ENCODE data around the gene STAP2. TPM values are rescaled to one million over a fixed set of nuclear protein-coding genes. Genes with fewer than 3 reads are reported as not detected.

STAP2 gene
- total and polyA plus RNA-seq, 9 of the 15 experiments (the other 6 are each of a cell fraction or from before 2014, with no cell fraction given) = 1.2 to 9.8 (median 4.5) TPM

DNA sequence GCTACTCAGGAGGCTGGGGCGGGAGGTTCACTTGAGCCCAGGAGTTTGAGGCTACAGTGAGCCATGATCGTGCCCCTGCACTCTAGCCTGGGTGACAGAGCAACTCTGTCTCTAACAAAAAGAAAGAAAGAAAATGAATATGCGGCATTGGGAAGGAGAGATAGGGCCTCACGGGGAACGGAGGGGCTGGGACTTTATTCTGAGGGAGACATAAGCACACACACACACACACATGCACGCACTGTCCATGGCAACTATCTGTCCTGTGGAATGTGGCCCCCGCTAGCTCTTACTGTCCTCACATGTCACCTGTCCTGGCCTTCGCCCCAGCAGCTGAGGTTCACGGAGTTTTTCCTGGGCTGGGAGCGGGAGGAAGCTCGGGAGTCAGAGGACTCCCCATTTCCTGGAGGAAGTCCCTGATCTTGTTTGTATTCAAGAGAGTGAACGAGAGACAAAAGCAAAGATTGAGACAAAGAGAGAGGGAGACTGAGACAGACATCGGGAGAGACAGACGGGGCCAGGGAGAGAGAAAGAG lies 654 bp downstream of the STAP2 start (continued):
- no peak for TF ChIP-seq TCF7 (IDR thresholded peaks at IDR 0.05; ENCODE audit: borderline replicate concordance)
- TF ChIP-seq, protein P1, sequence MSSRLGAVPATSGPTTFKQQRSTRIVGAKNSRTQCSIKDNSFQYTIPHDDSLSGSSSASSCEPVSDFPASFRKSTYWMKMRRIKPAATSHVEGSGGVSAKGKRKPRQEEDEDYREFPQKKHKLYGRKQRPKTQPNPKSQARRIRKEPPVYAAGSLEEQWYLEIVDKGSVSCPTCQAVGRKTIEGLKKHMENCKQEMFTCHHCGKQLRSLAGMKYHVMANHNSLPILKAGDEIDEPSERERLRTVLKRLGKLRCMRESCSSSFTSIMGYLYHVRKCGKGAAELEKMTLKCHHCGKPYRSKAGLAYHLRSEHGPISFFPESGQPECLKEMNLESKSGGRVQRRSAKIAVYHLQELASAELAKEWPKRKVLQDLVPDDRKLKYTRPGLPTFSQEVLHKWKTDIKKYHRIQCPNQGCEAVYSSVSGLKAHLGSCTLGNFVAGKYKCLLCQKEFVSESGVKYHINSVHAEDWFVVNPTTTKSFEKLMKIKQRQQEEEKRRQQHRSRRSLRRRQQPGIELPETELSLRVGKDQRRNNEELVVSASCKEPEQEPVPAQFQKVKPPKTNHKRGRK (tag; IDR thresholded peaks at IDR 0.05) = no peak
- TF ChIP-seq, protein P2, sequence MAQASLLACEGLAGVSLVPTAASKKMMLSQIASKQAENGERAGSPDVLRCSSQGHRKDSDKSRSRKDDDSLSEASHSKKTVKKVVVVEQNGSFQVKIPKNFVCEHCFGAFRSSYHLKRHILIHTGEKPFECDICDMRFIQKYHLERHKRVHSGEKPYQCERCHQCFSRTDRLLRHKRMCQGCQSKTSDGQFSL (CRISPR knock-in tag; IDR thresholded peaks at IDR 0.05) = no peak
- TF ChIP-seq, protein P2 (tag; IDR thresholded peaks at IDR 0.05) = no peak
- no peak for TF ChIP-seq POLR3A (IDR thresholded peaks at IDR 0.05; ENCODE audit: borderline replicate concordance, extremely low read depth, insufficient read depth, insufficient read length)
- TF ChIP-seq ARID1B (IDR thresholded peaks at IDR 0.05) = no peak; the same call in 1 of the 2 replicates
- TF ChIP-seq ZNF75A (CRISPR knock-in tag; IDR thresholded peaks at IDR 0.05) = no peak
- TF ChIP-seq BRF1 (IDR thresholded peaks at IDR 0.05; ENCODE audit: borderline replicate concordance, extremely low read depth, insufficient read length) = no peak
- TF ChIP-seq, protein P3, sequence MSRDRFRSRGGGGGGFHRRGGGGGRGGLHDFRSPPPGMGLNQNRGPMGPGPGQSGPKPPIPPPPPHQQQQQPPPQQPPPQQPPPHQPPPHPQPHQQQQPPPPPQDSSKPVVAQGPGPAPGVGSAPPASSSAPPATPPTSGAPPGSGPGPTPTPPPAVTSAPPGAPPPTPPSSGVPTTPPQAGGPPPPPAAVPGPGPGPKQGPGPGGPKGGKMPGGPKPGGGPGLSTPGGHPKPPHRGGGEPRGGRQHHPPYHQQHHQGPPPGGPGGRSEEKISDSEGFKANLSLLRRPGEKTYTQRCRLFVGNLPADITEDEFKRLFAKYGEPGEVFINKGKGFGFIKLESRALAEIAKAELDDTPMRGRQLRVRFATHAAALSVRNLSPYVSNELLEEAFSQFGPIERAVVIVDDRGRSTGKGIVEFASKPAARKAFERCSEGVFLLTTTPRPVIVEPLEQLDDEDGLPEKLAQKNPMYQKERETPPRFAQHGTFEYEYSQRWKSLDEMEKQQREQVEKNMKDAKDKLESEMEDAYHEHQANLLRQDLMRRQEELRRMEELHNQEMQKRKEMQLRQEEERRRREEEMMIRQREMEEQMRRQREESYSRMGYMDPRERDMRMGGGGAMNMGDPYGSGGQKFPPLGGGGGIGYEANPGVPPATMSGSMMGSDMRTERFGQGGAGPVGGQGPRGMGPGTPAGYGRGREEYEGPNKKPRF (IDR thresholded peaks at IDR 0.05; ENCODE audit: low read depth, low read length) = no peak
- TF ChIP-seq LARP7 (IDR thresholded peaks at IDR 0.05) = no peak
- TF ChIP-seq, protein P4, sequence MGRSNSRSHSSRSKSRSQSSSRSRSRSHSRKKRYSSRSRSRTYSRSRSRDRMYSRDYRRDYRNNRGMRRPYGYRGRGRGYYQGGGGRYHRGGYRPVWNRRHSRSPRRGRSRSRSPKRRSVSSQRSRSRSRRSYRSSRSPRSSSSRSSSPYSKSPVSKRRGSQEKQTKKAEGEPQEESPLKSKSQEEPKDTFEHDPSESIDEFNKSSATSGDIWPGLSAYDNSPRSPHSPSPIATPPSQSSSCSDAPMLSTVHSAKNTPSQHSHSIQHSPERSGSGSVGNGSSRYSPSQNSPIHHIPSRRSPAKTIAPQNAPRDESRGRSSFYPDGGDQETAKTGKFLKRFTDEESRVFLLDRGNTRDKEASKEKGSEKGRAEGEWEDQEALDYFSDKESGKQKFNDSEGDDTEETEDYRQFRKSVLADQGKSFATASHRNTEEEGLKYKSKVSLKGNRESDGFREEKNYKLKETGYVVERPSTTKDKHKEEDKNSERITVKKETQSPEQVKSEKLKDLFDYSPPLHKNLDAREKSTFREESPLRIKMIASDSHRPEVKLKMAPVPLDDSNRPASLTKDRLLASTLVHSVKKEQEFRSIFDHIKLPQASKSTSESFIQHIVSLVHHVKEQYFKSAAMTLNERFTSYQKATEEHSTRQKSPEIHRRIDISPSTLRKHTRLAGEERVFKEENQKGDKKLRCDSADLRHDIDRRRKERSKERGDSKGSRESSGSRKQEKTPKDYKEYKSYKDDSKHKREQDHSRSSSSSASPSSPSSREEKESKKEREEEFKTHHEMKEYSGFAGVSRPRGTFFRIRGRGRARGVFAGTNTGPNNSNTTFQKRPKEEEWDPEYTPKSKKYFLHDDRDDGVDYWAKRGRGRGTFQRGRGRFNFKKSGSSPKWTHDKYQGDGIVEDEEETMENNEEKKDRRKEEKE (IDR thresholded peaks at IDR 0.05; ENCODE audit: borderline replicate concordance in 1 of 2, control insufficient read depth in 1 of 2, low read depth in 2 of 2, low read length in 1 of 2) = no peak
- TF ChIP-seq, protein P5, sequence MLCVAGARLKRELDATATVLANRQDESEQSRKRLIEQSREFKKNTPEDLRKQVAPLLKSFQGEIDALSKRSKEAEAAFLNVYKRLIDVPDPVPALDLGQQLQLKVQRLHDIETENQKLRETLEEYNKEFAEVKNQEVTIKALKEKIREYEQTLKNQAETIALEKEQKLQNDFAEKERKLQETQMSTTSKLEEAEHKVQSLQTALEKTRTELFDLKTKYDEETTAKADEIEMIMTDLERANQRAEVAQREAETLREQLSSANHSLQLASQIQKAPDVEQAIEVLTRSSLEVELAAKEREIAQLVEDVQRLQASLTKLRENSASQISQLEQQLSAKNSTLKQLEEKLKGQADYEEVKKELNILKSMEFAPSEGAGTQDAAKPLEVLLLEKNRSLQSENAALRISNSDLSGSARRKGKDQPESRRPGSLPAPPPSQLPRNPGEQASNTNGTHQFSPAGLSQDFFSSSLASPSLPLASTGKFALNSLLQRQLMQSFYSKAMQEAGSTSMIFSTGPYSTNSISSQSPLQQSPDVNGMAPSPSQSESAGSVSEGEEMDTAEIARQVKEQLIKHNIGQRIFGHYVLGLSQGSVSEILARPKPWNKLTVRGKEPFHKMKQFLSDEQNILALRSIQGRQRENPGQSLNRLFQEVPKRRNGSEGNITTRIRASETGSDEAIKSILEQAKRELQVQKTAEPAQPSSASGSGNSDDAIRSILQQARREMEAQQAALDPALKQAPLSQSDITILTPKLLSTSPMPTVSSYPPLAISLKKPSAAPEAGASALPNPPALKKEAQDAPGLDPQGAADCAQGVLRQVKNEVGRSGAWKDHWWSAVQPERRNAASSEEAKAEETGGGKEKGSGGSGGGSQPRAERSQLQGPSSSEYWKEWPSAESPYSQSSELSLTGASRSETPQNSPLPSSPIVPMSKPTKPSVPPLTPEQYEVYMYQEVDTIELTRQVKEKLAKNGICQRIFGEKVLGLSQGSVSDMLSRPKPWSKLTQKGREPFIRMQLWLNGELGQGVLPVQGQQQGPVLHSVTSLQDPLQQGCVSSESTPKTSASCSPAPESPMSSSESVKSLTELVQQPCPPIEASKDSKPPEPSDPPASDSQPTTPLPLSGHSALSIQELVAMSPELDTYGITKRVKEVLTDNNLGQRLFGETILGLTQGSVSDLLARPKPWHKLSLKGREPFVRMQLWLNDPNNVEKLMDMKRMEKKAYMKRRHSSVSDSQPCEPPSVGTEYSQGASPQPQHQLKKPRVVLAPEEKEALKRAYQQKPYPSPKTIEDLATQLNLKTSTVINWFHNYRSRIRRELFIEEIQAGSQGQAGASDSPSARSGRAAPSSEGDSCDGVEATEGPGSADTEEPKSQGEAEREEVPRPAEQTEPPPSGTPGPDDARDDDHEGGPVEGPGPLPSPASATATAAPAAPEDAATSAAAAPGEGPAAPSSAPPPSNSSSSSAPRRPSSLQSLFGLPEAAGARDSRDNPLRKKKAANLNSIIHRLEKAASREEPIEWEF (CRISPR knock-in tag; IDR thresholded peaks at IDR 0.05) = no peak
- 0 out of 2 replicates have a peak, but pooled peaks have one; percentile 53 for TF ChIP-seq ZBTB17 (CRISPR knock-in tag; IDR thresholded peaks at IDR 0.05)
- TF ChIP-seq FOXA1 (IDR thresholded peaks at IDR 0.05; ENCODE audit: borderline replicate concordance) = no peak
